OCI-LY7 (cell line): ENCODE data around the gene EIPR1.

Experiments used
- EZH2phosphoT487 ChIP-seq: fragments of 200-600 bp; sonication (generic); IDR thresholded peaks from 2 replicates; pipeline ENCODE4 v1.6.1; 2018; ENCODE audit warnings: low read depth, borderline replicate concordance, mild to moderate bottlenecking, mixed run types, antibody characterized with exemption, low read length, moderate library complexity, mixed read lengths
- TF ChIP-seq, protein P1 (sequence below): fragments of 200-600 bp; sonication (generic); conservative IDR thresholded peaks from 2 replicates; pipeline ENCODE4 v1.5.1; 2014; ENCODE audit warnings: mild to moderate bottlenecking, antibody characterized with exemption, low read length, moderate library complexity, mixed read lengths

DNA sequence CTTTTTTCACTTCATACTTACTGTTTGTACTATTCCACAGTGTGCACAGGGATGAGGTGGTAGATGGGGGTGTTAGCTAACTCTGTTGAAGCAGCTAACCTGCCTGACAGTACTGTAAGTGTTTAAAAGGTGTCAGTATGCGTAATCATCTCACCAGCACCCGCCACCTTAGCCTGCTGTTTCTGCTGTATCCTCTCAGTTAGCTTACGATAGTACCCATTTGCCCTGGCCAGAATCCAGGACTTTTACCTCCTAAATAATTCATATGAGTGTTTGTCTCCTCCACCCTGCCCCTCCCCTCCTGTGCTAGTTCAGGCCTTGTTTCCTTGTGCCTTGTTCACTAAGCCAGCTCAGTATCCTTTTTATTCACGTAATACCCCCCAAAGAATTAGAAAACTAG is 36.1 kb upstream of the EIPR1 start:
- TF ChIP-seq, protein P1, sequence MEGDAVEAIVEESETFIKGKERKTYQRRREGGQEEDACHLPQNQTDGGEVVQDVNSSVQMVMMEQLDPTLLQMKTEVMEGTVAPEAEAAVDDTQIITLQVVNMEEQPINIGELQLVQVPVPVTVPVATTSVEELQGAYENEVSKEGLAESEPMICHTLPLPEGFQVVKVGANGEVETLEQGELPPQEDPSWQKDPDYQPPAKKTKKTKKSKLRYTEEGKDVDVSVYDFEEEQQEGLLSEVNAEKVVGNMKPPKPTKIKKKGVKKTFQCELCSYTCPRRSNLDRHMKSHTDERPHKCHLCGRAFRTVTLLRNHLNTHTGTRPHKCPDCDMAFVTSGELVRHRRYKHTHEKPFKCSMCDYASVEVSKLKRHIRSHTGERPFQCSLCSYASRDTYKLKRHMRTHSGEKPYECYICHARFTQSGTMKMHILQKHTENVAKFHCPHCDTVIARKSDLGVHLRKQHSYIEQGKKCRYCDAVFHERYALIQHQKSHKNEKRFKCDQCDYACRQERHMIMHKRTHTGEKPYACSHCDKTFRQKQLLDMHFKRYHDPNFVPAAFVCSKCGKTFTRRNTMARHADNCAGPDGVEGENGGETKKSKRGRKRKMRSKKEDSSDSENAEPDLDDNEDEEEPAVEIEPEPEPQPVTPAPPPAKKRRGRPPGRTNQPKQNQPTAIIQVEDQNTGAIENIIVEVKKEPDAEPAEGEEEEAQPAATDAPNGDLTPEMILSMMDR = no peak
- TF ChIP-seq EZH2phosphoT487 = no peak
